HG03139 (cell line): ENCODE measurements around the gene TIMP4.

Experiments used
- ATAC-seq: cut with Tn5 transposase; IDR thresholded peaks from one replicate; pipeline ENCODE4 v1.9.1; 2021; ENCODE audit not compliant: unreplicated experiment

Gene TIMP4

DNA sequence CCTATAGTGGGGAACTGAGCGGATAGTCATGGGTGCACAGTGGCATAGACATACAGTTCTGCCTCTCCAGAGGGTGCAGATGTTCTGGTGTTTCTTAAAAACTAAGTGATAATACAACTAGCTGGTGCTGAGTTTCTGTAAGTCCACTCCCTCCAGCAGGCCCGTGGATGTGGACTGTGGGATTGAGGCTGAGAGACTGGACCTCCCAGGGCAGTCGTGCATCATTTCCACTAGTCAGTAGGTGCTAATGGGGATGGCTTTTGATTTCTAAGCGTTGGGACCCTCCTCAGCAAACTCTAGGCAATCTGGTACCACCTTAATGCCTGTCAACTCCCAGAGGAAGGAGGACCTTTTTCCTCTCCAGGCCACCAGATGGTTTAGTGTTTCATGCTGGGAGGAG is 27.3 kb upstream of the TIMP4 start:
- ATAC-seq, result no peak

DNA sequence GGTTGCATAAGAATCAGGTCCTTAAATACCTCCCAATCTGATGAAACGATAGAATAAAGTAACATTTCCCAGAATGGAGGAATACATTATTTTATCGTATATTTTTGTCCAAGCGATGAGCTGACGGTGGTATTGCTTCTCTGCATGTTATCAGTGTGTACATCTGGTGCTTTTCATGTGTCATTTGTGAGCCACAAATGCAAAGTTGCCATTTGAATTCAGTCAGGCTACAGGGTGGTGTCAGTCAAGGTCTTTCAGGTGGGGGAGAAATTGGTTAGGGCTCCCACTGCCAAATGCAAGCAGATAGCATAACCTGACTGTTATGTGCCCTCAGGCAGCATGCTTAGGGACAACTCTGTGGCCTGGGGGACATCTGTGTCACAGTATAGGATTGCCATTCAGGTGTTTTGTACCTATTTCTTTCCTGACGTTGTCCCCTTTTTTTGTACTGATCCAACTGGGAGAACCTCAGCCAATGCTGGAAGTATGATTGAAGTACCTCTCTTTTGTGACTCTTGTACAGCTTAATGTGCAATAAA is 26.5 kb upstream of the TIMP4 start:
- ATAC-seq, result no peak

DNA sequence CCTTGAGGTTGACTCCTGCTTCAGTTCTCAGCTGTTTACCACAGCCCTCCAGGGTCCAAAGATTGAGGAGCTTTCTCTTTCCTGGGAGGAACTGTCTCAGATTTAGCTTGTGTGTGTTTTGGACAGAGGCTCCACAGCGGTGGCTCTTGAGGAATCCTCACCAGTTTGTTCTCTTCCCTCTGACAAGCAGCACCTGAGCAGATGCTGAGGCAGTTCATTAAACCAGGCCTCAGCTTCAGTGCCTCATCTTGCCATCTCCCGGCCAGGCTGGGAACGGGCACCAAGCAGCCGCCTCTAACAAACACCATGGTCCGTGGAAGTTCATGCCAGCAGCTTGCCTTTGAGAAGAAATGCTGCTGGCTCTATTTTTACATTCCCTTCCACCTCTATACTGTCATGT is 25.8 kb upstream of the TIMP4 start:
- ATAC-seq, result no peak

DNA sequence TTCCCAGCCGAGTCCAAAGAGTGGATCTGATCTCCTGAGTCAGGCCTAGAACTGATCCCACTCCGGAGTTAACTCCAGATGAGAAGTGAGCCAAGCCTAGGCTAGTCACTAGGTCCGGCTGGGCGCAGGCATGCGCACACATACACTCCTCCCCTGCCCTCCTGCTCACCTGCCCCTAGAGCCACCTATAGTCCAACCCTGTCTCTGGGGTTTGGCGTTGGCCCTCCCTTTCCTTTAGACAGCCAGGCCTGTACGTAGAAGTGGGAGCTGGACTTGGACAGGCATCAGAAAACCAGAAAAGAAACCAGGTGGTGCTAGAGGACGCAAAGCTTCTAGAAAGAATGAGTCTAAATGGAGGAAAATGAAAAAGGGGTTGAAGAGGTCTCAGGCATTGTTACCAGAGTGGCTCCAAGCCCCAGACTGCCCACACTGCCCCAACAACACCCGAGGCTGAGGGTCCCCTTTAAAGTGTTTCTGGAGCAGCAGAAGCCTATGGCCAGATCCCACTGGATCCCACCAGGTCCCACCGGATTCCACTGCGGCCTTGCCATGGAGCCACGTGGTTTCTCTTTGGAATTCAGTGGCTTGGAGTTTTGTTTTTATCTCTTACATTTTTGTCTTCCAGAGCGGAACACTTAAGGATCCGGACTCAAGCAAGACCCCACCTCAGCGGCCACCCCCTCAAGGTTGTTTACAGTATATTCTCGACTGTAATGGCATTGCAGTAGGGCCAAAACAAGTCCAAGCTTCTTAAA is 24.2 kb upstream of the TIMP4 start:
- ATAC-seq, result no peak

DNA sequence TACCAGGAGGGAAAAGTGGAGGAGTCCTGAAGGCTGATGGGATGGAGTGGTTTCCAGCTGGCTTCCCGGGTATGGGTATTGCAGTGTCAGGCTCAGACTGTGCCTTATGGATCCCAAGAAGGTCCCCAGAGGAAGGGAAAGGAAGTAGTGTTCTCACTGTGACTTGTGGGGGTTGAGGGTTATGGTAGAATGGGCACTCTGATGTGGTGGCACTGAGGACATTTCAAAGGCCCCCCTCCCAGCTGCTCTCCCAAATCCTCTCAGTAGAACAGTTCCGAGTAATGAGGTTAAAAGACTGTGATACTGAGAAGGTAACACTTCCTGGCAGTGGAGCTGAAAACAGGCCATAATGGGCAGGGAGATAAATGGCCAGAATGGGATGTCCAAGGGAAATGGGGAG is 23.1 kb upstream of the TIMP4 start:
- no peak for ATAC-seq

DNA sequence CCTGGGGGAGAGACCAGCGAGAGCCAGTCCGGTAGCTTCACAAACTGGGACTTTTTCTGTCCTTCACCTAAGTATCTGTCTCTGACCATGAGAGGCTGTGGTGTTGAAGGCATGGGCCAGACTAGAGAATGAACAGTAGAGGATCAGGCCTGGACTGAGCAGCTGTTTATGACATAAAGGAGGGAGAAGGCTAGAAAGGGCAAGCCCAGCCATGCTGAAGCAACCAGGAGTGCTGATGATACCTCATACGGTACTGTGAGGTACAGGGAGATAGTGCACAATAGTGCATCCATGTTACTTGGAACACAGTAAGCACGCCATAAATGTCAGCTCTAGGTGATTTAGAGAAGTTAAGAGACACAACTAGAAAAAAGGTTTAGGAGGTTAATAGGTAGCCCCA is 22.6 kb upstream of the TIMP4 start:
- no peak for ATAC-seq

DNA sequence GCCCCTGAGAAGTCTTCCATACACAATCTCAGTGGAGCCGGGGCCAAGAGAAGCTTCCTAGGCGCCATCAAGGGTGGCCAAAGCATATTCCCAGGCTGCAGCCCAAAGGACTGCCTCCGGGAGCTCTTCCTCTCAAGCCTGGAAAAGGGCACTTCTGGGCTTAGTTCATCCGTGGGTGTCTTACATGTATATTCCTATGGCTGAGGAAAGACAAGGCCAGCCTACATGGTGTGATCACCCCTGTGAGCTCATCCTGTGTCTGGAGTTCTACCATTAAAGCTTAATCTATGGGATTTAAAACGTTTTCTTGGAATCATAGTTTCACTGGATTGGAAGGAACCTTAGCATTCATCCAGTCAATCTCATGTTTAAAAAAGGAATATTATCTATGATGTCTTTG is 21.9 kb upstream of the TIMP4 start:
- no peak for ATAC-seq

DNA sequence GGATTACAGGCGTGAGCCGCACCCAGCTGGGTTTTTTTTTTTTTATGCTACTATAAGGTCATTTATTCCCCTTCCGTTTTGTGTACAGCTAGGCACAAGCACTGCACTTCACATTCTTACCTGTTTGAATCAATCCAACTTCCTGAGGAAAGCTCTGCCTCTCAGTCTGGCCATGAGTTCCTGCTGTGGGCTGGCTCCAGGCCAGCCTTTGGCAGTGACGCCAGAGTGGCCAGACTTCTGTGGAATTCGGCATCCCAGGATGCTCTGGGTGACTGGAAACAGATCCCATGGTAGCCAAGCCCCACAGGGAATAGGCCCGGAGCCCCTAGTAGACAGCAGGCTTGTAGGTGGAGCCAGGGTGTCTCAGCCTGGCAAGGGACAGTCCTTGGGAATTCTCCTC is 21.5 kb upstream of the TIMP4 start:
- ATAC-seq, result no peak

DNA sequence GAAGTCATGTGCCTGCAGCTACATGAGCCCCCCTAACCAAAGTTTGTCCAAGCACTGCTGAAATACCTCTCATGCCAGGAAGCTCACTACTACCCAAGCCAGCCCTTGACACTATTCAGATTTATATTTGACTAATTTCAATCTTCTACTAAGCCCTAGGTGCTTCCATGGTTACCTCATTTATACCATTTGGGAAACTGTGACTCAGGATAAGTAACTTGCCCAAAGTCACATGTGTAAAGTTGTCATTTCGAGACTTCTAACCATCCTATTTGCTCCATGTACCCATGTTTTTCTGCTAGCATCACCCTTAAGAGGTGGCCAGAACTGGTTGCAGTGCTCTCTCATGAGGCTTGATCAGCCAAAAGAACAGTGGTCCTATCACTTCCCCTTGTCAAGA is 20.7 kb upstream of the TIMP4 start:
- ATAC-seq, result no peak

DNA sequence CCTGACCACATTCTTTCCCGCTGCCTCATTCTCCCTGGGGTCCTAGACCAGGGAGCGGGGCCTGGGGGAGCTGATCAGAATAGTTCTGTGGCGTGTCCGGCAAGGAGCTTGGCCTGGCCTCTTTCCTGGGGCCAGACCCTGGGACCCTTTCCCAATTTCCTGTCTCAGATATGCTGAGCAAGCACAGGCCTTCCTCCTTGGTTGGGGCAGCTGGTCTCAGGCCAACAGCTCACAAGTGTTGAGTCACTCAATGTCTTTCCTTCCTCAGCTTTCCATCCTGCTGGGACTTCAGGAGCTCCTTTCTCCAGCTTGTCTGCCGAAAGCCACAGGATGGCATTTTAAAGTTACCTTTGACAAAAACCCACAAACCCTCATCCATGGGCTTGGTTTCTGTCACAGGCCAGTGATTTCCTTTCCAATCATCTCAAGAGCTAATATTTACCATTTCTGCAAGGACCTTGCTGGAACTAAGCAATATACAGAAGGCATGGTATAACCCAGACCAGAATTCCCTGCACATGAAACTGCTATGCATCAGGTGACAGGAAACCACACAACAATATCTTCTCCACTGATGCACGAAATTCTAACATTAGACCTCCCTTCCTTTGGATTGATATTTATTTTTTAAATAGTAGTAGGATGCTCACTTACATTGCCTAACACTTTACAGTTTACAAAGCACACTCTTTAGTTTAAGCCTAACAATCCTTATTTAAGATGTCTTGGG is 19.5 kb upstream of the TIMP4 start:
- no peak for ATAC-seq

DNA sequence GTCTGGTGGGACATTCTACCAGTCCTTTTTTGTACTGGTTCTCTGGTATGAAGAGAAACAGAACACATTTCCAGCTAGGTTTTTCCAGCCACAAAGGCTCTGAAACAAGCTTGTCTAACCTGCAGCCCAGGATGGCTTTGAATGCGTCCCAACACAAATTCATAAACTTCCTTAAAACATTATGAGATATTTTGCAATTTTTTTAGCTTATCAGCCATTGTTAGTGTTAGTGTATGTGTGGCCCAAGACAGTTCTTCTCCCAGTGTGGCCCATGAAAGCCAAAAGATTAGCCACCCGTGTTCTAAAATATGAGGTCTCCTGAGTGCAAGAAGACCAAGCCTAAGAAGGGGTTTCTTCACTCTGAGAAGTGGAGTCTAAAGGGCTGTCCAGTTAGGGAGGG is 18.4 kb upstream of the TIMP4 start:
- no peak for ATAC-seq

DNA sequence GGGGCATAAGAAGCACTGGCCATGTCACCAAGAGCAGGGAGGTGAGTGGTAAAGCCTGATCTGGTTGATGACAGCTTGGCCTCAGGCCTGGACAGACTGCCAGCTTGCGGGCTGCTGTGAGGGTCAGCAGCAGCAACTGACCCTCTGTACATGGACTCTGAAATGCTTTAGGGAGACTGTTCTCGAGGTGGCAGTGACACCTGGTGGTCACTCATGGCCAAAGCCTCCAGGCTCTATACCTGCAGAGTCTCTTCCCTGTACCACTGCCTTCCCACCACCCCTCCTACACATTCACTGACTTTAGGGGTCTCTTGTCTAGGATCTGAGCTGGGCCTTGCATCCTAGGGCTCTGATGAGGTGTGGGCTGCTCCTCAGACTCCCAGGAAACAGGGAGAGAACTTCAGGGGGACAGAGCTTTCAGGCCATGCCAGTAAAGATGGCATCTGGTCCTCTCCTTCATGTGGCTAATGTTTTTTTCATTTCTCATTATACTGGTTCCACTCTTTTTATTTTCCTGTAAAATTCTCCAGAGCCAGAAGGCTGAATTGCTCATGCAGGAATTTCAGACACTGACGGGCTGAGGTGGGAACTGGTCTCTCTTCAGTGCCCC is 17.2 kb upstream of the TIMP4 start:
- no peak for ATAC-seq

DNA sequence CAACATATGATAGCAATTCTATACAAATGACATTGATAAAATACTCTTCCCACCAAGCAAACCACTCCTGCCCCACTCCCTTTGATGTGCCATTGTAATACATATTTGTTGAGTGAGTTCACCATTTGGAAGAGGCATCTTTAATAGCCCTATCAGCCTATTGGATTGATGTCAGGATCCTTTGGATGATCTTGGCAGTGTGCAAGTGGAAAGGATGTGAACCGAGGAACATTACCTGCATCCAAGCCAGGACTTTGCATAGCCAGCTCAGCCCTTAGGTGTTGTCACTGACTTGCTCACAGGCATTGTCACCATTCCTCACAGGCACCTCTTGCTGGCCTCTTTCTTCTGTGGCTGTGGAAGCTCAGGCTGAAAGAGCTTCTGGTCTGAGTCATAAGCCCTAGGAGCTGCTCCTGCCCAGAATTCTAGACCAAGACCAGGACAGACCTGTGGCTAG is 16.5 kb upstream of the TIMP4 start:
- ATAC-seq, result no peak

DNA sequence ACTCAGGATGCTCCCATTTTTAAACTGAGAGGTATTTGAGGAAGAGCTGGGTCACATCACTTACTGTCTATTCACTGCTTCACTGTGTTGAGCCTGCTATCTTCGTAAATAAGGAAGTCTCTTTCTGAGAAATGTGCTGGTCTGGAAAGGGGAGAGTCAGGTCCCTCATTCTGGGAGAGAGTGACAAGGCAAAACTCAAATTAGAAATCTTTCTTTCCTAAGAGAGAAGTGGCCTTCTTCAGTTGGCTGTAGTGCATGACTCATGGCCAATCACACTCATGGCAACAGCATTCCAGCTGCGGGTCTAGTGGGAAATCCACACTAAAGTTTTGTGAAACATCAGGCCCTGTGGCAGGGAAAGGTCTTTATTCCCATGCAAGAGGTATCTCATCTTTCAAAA is 11.5 kb upstream of the TIMP4 start:
- ATAC-seq, result no peak

DNA sequence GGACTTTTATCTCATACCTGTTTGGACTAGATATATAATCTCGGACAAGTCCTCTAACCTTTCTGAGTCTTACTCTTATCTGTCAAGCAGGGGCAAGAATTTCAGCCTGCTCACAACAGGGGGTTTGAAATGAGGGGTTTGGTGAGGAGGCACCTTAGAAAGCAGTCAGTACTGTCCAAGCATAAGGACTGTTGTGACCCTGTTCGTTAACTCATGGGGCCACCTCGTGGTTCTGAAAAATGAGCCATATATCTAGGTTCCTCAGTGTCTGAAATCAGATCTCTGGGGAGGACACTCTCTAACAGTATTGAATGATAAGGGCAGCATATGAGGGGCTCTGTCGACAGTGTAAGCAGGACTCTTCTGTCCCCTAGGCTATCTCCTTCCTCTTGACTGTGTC is 7.2 kb upstream of the TIMP4 start:
- ATAC-seq, result no peak

DNA sequence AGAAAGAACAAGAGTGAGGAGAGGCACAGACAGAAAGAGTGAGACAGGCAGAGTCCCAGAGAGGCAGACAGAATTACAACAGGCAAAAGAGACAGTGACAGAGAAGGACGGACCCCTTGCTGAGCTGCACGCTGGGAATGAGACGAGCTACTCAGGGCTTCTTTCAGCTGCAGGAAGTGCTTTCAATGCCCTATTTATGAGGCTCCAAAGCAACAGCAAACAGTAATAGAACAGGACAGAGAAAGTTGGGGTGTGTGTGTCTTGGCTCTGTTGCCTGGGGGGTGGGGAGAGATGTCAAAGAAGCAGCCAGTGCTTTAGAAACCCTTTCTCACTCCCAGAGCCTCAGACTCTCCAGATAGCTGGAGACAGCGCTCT is 502 bp upstream of the TIMP4 start:
- ATAC-seq, result no peak

DNA sequence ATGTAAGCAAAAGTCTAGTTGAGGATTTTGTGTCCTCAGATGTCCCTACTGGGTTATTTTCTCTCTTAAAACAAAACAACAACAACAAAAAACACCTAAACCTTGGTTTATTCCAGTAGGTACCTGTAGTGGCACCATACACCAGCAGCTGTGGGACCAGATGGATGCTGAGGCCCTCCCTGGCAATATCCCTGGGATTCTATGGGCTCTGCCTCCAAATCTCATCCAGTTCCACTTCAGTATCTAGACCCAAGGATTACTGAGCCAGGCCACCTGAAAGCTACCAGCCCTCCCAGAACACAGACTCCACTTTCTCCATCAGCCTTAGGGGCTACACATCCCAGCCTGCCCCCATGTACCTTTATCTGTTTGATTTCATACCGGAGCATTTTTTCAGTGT is 1.7 kb downstream of the TIMP4 start:
- ATAC-seq, result no peak

DNA sequence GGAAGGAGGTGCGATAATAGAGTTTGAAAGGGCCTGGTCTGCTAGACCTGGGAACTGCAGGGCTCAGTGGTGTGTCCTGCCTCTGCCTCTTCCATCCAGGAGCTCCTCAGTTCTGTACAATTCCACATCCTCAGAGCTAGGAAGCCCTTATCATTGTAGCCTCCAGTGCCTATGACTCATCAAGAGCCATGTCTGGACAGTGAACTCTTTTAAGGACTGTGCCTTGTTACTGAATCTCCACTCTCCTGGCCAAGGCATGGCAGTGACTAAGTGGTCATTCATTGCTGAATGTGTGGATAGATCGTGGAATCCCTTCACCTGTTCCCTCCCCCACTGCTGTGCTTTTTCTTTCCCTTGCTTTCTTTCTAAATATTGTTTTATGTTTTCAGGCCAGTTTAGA is 2.9 kb downstream of the TIMP4 start:
- ATAC-seq, result no peak

DNA sequence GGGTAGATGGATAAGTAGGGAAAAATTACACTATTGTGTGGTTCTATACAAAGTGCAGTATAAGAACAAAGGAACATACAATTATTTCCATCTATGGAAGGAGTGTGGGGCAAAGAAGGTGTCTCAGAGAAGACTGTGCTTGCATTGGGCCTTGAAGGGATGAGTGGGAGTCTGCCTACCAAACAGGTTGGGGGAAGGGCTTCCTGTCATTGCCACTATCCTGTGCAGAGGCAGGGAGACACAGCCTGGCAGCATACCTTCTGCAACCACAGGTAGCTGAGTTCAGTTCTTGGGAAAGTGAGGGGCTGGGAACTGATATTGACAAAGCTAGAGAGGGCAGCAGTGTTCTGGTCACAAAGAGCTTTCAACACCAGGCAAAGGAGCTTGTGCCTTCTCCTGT is 3.4 kb downstream of the TIMP4 start:
- no peak for ATAC-seq

DNA sequence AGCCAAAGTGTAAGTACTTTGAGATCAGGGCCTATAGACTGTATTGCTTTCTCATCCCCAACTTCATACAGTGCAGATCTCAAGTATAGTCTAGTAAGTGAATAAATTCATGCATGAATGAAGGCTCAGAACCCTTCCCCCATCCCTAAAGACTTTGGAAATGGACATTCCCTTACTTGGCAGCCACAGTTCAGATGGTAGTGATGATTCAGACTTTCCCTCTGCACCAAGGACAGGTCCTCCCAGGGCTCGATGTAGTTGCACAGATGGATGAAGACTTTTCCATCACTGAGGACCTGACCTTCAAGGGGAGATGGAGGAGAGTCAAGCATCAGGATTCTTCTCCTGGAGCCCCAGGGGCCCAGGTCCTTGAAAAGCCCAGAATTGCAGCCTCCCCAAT is 4.6 kb downstream of the TIMP4 start:
- ATAC-seq, result no peak

DNA sequence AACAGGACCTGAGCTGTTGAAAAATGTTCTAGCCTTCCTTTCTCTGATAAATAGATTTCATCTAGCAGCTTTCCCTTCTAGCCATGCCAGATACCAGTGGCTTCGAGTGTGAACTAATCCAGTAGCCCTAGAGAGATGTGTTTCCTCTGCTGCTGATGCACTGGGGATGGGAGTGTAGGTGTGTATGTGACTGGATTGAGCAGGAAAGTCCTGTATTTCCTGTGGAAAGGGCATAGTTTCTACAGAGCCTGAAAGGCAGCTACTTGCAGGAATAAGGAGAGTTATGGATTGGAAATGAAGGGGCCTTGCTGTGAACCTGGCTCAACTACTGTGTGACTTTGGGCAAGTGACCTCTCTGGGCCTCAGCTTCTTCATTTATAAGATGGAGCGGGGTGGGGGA is 8.6 kb downstream of the TIMP4 start:
- no peak for ATAC-seq

DNA sequence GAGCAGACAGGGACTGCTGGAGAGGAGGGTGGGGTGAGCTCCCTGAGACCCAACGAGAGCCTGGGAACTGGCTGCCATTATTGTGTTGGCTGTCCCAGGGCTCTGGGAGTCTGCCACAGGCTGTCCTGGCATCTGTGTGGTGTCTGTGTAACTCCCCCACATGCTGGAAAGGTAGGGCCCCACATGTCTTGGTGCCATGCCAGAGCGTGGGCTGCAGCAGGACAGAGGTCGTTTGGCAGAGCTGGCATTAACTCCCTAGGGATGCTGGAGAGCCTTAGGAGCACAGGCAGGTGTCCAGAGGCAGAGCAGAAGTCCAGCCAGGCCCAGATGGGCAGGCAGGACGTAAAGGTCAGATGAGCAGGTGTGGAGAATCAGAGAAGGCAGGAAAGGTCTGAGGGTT is 9.7 kb downstream of the TIMP4 start:
- ATAC-seq, result no peak
